HTR-8/SVneo (cell line): ENCODE measurements around the gene RGS6.
"Not testable (repeated sequence)": the region's sequence is repeated elsewhere in the genome, so short reads cannot be mapped to it uniquely, and the experiment has no call there.

ENCODE experiments used
- DNase-seq: peaks from one replicate; pipeline ENCODE4 v3.0.0; 2011; ENCODE audit warnings: low spot score, mixed read lengths; ENCODE audit not compliant: insufficient read length
- FAIRE-seq: peaks from 2 replicates; lab custom pipeline; 2011; peaks lifted over from hg19 to GRCh38; lab: Jason Lieb, UNC

Gene RGS6

DNA sequence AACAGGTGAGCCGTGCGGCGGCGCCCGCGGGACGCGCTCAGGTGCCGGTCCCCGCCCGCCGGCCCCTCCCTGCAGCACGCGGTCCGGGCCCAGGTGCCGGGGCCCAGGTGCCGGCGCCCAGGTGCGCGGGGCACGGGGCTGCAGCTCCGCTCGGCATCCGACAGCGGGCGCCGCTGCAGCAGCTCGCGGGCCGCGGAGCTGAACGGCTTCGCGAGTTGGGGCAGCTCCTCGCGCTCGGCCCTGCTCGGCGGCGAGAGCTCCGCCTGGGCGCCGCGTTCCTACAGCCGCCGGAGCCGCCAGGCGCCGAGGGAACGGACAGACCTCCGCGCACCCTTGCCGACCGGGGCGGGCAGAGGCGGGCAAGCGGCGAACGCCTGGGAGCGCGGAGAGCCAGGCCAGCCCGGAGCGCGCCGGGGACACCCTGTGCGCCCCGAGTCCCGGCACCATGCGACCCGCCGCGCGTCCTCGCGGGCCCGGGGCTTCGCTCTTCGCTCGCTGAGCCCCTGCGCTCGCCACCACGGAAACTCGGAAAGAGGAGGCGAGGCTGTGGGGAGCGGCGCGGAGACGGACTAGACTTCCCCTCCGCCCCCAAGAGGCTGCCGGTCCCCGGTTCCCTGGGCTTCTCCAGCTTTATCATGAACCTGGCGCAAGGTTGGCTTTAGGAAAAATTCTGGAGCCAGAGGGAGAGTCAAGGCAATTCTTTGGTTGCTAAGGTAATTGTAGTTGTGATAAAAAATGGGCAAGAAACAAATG lies at the start of gene RGS6:
Gene RGS6, plus strand, starts transcription at position 201 of the 753 bp plus-strand sequence.
- FAIRE-seq (no peak), DNase-seq (no peak)

DNA sequence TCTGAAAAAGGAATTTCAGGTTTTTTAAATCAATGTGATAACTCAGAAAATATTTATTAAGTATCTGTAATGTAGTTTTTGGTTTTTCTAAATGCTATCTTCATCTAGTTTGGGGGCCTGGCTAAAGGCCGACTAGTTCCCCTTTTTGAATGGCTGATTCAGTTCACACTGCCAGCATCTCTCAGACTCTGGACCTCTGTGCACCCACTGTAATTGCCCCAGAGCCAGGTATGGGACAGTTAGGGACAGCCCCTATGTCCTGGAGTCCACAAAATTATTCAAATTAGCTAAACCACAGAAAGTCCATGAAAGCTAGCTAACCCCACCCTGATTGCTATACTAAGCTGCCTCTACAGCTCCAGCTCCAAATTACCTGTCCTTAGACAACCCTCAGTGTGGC lies 49.1 kb upstream of the RGS6 start:
- DNase-seq (no peak), FAIRE-seq (no peak)

DNA sequence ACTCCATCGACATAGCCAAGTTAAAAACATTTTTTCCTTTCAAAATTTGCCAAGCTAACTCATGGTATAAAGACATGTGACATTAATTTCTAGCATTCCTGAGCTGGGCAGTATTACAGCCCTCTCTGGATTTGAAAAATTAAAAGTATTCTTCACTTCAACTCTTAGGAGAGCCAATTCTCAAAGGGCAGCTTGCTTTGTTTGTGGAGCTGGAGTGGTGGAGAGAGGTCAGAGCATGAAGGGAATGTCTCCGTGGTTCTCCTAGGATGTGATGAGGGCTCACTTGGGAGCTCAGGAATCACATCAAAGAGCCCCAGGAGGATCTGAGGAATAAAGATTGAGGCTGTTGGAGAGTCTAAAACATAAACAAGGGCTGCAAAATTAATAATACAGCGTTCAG lies 46.9 kb upstream of the RGS6 start:
- DNase-seq = no peak
- no peak for FAIRE-seq

DNA sequence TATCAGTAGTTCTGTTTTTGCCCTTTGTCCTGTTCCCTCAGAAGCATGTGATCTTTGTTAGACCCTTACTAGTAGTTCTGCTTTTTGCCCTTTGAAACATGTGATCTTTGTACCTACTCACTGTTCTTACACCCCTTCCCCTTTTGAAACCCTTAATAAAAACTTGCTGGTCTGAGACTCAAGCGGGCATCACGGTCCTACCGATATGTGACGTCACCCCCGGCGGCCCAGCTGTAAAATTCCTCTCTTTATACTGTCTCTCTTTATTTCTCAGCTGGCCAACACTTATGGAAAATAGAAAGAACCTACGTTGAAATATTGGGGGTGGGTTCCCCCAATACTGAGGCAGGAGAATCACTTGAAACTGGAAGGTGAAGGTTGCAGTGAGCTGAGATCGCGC lies 44.4 kb upstream of the RGS6 start:
- not testable (repeated sequence) for FAIRE-seq, DNase-seq

DNA sequence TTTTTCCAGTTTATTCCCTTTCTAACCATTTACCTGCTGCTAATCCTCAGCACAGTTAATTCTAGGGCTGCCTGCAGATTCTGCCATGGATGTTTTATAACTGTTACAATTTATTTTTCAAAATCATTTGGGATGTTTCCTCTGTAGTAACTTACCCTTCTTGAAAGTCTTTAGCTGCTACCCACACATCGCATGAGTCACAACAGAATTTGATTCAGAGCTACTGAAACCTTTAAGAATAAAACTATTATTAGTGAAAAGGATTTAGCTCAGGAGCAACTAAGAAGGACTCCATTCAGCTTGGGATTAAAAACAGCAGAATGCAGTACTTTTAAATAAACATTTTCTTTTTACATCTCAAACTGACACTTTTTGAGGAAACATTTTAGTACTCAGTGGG lies 41.7 kb upstream of the RGS6 start:
- FAIRE-seq (peak; percentile 13), DNase-seq (no peak)

DNA sequence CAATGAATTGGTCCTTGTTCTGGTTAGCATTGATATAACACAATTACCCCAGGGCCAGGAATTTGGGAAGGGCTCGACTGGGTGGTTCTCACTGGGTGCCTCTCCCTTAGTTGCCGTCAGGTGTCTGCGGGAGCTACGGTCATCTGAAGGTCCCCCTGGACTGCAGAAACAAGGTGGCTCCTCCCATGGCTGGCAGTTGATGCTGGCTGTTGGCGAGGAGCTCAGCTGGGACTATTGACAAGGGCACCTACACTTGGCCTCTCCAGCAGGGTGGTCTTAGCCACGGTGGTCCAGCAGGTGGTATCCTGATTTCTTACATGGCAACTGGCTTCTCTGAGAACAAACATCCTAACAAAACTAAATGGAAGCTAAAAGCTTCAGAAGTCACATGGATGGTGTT lies 41.0 kb upstream of the RGS6 start:
- FAIRE-seq = no peak
- no peak for DNase-seq

DNA sequence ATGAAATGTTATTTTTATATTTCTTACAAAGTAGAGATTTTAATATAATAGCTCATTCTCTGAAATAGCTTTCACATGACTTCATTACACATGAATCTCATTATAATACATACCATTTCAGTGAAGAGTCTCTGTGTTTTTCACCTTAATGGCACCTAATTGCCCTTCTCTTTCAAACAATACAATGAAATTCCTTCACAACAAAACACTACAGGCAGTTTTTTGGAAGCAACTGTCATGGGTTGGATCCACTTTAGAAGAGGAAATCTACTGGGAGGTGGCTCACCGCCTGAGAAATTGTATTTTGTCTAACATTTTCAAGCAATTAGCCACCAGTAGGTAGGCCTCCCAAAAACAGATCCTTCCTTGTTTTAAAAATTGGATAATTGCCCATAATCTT lies 40.3 kb upstream of the RGS6 start:
- FAIRE-seq (no peak), DNase-seq (no peak)

DNA sequence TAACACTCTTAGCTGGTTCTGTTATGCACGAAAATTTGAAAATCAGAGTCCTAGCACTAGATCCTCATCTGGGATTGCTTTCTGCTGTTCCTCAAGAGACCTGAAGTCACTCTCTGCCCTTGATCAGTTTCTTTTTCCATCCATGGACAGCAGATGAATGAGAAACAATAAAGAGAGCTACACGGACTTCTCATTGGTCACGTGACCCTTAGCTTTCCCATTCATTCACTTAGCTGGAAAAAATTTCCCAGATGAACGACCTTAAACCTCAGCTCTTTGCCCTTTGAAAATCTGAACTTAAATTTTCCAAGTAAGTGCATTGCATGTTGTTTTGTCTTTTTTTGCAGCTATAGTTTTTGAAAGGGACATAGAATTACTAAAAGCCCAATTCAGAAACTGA lies 27.2 kb upstream of the RGS6 start:
- FAIRE-seq = no peak

DNA sequence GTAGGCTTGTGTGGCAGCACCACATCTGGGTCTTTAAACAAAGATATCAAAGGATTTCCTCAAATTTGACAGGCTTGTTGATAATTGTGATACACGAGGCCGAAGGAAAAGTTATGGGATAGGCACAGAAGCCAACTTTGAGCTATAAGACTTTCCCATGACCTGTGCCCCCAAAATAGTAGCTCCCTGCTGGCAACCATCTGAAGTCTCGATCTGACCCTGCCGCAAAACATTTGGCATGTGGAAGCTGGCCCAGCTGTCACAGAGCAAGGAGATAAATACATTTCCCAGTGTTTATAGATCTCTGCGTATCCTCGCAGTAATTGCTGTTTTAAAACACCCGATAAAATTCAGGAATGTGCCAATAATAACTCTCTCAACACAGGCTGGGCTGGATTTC lies 26.4 kb upstream of the RGS6 start:
- DNase-seq = no peak
- FAIRE-seq = no peak

More for the DNA sequence above, 27.2 kb upstream of the RGS6 start:
- no peak for DNase-seq

DNA sequence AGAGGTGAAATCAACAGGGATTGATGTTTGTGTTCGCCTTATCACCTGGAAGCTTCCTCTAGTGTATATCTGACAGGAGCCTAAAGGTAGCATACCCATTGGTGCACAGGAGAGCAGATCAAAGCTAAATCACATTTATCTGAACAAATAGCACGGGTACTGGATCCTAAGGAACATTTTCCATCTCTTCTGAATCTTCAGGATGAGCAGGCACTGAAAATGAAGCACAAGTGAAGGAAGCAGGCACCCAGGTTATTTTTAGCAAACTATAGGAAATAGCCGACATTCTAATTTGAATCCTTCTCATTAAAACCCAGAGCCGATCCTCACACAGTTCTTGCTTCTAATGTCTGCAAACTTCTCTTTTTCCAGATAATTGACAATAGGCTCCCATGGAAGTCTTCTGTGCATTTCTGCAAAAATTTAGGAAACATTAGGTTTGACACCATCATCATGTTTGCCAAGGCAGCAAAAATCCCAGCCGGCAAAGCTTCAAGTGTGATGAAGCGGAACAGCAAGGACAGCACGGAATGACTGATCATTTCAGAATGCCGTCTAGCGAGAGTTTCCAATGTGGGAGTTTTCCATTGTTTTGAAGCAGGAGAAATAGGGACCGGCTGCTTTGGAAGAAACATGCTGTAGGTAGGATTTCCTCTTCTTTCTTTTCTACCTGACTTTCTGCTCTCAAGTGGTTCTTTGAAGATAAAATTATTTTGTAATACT lies 24.3 kb upstream of the RGS6 start:
- FAIRE-seq = no peak

DNA sequence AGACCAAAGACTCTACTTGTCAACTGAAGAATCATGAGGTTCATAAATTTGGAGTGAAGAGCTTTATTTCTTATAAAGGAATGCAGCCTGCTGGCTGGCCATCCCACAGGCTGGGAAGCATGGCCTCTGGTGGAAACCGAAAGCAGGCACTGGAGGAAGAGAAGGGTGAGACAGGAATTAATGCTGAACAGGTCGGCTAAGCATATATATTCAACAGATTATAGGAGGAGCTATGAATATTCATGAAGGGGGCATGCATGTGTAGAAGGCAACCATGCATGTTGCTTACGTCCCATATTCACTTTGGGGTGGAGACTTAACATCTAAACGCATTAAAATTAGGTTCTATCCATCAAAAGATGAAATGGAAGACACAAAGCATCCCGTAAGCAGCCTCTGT lies 20.6 kb upstream of the RGS6 start:
- FAIRE-seq = no peak
- DNase-seq = no peak

More for the DNA sequence above, 24.3 kb upstream of the RGS6 start:
- no peak for DNase-seq

DNA sequence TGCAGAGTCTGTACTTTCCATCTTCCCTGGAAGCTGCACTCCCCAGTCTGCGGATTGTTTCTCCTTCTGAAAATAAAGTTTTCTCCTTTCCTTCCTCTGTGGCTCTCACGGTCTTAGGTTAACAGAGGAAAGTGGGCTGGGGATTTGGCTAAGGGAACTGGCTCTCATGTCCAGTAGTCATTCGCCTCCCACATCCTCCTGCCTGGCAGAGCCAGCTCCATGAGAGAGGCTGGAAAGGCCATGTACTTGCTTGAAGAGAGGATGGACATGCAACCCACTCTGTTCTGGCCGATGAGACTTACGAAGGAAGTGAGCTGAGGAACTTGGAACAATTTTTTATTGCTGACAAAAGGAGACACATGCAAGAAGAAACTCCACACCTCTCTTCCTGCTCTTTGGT lies 18.9 kb upstream of the RGS6 start:
- no peak for FAIRE-seq
- no peak for DNase-seq

DNA sequence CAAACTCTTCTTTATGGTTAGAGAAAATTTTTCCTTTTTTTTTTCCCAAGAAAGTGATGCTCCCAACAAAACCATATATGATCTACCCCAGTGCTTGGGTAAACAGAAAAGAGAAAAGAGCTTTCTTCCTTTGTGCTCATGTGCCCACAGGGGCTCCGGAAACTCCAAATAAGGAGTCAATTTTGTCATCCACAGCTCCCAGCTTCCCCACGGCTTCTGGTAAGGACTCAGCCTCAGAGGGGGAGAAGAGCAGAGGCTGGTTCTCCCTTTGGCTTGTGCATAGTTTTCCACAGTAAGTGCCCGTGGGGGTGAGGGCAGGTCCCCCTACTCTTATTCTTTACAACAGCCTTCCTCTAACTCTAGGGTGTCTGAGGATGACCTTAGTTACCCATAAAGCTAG lies 13.3 kb upstream of the RGS6 start:
- FAIRE-seq (no peak), DNase-seq (no peak)

DNA sequence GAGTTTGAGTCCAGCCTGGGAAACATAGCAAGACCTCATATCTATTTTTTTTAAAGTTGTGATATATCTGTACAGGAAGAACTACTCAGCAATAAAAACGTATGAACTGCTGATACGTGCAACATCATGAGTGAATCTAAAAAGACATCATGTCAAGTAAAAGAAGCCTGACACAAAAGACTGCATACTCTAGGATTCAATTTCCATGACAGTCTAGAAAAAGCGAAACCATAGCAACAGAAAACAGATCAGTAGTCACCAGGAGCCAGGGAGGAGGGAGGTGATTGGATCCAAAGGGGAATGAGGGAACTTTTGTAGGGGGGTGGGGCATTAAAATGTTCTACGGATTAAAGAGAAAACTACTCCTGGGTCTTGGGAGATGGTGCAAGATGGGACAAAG lies 8.7 kb upstream of the RGS6 start:
- FAIRE-seq (no peak), DNase-seq (no peak)

DNA sequence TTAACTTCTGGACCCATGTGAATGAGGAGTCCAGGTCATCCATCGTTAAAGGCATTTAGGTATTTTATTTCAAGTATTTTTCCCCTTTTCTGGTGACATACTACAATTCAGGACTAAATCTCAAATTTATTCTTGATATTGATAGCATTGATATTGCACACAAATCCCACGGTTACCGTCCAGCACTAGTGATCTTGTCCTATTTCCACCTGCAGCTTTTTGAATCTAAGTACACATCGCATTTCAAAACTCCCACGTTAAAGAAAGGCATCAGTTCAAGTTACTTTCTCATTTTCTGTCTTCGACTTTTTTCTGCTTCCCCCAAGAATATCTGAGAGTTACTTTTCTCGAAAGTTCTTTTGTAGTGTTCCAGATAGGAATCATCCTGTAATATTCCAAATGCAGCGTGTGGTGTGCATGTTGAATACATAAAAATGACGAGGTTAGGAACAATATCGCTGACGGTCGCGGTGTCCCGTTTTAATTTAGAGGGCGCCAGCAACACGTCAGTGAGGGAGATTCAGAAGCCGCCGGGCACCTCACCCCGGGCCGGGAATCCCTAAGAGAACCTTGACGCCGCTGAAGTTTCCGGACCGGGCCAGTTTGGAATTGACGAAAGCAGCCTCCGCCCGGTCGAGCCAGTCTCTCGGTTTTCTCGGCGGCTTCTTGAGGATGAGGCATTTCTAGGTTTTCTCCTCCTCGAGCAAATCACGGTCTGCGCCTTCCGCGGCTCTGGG lies 569 bp upstream of the RGS6 start:
- DNase-seq = no peak

DNA sequence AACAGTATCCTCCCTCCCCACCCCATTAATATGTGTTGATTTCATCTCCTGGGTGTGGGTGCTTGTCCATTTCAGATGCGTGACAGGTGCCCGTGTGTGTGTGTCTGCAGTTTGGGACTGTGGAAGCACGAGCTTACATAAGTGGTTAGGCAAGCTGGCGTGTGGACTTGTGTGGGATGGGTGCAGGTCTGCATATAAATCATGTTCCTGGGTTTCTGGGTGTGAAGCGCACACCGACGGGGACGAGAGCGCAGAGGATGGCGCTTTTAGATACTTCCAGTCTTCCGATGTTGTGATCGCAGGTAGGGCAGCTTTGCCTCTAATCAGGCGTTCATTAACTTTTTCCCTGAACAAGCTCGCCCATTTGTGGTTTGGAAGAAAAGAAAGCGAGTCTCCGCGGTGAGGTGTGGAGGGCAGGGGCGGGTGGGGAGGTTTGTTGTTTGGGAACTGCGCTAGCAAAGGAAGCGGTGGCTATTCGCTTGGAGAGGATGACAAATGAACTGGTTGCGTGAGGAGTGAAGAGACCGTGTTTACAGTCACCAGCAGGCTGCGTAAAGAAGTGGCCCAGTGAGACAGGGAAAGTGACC lies 865 bp downstream of the RGS6 start:
- peak; percentile 36 for FAIRE-seq
- DNase-seq = no peak

More for the DNA sequence above, 569 bp upstream of the RGS6 start:
- FAIRE-seq = no peak

DNA sequence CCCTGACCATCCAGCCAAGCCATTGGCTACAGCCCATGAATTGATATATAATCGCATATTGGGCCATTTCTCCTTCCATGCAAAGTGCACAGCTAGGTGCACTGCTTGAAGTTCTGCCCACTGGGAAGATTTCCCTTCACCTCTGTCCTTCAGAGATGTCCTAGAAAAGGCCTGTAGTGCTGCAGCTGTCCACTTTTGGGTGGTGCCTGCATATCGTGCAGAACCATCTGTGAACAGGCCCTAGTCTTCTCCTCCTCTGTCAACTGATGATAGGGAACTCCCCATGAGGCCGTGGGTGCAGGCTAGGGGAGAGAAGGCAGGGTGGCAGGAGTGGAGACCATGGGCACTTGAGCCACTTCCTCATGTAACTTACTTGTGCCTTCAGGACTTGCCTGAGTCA lies 6.0 kb downstream of the RGS6 start:
- not testable (repeated sequence) for FAIRE-seq, DNase-seq

DNA sequence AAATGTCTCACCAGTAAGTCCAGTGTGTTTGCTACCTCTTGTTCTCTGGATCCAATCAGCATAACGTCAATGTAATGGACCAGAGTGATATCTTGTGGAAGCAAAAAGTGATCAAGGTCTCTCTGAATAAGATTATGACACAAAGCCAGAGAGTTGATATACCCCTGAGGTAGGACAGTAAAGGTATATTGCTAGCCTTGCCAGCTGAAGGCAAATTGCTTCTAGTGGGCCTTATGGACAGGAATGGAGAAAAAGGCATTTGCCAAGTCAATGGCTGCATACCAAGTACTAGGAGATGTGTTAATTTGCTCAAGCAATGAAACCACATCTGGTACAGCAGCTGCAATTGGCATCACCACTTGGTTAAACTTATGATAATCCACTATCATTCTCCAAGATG lies 7.1 kb downstream of the RGS6 start:
- DNase-seq, FAIRE-seq: not testable (repeated sequence)

DNA sequence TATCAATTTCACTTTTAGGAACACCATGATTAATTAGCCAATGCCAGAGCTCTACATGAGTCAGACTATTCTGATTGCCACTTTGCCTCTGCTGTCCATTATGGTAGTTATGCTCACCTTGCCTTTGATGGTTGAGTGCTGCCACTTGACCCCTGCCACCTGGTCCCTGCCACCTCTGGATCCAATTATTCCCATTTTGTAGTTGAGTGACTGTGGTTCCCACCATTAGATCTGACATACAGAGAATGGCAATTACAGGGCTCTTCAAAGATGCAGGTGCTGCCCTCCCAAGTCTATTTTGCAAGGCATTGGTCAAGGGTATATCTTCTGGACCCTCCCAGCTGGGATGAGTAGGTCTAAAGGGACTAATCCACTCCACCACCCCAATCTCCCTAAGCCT lies 8.3 kb downstream of the RGS6 start:
- FAIRE-seq, DNase-seq: not testable (repeated sequence)

DNA sequence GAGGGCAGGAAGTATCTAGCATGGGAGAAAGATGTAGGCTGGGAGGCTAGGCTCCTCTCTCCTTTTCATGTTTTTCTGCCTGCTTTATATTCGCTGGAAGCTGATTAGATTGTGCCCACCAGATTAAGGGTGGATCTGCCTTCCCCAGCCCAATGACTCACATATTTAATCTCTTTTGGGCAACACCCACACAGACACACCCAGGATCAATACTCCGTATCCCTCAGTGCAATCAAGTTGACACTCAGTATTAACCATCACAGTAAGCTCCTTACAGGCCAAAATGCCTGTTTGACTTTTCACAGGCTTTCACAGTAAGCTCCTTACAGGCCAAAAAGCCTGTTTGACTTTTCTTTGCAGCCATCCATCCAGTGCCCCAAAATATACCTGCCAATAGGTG lies 9.4 kb downstream of the RGS6 start:
- not testable (repeated sequence) for FAIRE-seq

More for the DNA sequence above, 9.4 kb downstream of the RGS6 start:
- not testable (repeated sequence) for DNase-seq
